Measurements from ENCODE around the gene CASD1. TPM values are rescaled to one million over a fixed set of nuclear protein-coding genes. Genes with fewer than 3 reads are reported as not detected.

The CASD1 gene
- total RNA-seq, 2 donors from 2014 or later: 20.1 to 20.2 TPM

DNA sequence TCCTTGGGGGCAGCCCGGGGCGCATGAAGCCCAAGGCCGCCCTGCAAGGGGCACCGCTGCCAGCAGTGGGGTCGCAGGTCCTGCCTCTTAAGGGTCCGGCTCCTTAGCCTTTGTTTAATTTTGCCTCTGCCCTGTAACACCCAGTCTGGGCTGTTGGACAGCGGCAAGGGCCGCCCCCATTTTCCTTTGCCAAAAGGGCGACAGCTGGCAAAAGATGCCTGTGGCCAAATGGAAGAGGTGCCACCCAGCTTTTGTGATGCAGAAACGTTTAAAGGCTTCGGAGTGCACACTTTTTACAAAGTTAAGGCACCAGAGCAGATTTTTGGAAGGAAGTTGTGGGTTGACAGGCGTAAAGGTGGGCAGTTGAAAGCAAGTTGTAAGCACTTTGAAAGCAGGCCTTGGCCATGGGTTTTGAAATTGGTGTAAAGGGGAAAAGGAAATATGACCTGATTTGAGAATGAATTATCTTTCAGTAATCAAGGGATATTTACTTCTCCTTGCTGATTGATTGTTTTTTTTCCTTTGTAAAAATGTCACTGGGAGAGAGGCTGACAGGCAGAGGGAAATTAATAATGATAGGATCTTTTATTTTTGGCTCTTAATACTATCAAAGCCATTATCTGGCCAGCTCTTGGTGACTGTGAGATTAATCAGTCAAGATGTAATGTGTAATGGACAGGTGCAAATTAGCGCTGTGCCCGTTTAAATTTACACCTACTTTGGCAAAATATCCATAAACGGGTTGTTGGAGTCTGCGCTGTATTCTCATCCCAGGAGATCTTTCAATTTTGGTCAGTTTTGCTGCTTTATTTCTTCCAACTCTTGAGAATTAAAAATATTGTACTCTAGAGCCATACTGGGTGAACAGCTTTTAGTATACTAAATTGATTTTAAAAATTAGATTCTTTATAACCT is 1.2 kb downstream of the CASD1 start:
- DNase-seq (peak; percentile 35), ATAC-seq (peak; percentile 60 to 63)
- intact Hi-C loops (cut with DNase I): loop anchor here in 1 of 2 donors (5.0 kb wide), 1 partner anchor 59 kb away; no protein-coding TSS in a partner anchor

DNA sequence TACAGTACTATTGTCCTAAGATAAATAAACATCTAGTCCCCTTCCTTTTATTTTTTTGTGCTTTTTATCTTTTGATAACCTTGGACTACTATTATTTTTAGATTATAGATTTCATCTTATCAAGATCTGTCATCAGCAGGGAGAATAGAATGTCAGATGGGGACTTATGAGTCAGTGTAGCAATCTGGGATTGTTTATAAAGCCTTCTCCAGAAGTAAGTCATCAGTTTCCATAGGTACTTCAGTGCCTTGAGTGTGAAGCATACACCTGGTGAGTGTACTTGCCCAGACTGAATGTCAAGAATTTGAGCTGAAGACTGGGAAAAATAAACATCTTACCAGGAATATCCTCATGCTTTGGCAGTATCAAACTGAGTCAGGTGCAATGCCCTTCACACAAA is 2.1 kb downstream of the CASD1 start:
- intact Hi-C loops (cut with DNase I): loop anchor here in 1 of 2 donors (5.0 kb wide), 1 partner anchor 59 kb away; no protein-coding TSS in a partner anchor
- DNase-seq (no peak), ATAC-seq (no peak)

DNA sequence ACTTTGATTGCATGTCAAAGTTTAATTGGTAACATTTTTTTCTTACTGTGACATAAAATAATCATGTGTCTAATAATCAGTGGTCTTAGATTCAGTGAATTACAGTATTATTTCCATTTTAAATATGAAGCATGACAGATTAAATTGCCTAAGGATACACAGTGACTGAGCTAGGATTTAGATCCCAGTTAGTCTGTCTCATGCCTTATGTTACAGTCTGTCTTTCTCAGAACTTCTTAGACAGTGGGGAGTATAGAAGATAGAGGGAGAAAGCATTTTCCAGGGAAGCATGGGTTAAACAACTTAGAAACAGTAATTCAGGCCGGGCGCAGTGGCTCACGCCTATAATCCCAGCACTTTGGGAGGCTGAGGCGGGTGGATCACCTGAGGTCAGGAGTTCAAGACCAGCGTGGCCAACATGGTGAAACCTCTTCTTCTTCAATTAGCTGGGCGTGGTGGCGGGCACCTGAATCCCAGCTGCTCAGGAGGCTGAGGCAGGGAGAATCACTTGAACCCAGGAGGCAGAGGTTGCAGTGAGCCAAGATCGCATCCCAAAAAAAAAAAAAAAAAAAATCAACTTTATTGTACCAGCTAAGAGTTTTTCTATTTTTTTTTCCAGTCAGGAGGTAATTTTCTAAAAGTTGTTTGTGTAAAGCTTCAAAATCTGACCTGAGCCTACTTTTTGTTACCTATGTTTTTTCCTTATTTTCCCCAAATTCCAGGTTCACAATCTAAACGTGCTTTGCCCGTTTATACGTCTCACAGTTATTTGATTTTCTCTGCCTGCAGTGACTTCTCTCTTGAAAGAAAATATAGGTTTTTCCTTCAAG is 3.3 kb downstream of the CASD1 start:
- intact Hi-C loops (cut with DNase I): loop anchor here in 1 of 2 donors (5.0 kb wide), 1 partner anchor 61 kb away; no protein-coding TSS in a partner anchor
- DNase-seq (no peak), ATAC-seq (no peak)

DNA sequence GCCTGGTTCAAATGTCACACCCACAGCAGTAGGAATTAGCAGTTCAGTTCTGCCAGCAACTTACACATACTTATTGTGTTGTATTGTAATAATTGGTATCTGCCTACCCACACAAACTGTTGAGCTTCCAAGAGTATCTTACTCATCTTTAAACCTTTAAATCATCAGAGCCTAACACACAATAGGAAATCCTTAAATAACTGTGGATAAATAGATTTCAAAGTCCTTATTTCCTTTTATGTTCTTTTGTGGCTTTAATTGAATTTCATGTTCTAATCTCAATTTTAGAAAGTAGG is 3.9 kb downstream of the CASD1 start:
- DNase-seq: no peak
- intact Hi-C loops (cut with DNase I): loop anchor here in 1 of 2 donors (5.0 kb wide), 1 partner anchor 61 kb away; no protein-coding TSS in a partner anchor
- ATAC-seq: no peak

DNA sequence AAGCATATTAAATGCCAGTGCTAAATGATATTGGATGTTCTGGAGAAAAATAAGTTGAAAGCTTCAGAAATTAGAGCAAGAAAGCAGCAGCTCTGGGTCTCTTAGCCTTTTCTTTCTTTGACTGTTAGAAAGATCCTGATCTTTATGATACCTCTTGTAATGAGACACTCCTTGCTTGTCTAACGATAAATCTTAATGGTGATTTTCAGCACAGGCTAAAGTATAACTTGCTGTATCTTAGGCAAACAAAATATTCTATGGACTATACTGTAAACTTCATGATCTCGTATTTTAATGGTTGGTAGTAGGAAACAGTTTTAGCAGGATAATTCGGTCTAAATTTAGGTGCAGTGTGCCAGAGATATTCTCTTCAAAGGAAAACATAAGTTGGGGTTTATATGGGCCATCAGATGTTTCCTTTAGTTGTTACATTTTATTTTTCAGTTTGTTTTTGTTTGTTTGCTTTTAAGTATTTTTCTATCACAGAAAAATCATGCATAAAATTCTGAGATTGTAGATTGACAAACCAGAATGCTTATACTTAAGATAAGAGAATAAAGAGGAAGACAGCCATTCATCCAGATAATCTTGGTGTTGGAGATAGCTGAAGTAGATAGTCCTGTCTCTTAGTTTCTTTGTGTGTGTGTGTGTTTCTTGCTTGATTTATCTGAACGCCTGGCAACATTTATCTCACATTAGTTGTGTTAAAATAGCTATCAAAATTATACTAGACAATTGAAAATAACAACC is 4.7 kb downstream of the CASD1 start:
- no peak for DNase-seq
- intact Hi-C loops (cut with DNase I): loop anchor here in 1 of 2 donors (5.0 kb wide), 1 partner anchor 62 kb away; no protein-coding TSS in a partner anchor
- ATAC-seq: no peak

DNA sequence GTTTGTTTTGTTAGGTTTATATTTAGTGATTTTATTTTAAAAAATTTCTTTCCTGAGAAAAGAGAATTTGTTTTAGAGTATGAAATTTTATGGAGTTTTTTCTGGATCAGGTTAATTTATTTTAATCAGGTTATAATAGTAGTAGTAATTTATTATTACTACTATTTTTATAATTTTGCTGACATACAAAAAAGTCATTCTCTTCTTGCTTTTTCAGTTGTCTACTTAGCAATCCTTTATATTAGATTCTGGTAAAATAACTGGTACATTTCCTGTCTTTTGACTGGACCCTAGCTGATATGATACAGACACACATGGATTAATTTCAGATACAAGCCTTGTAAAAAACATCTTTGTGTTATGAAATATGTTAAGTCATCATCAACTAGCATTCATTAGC is 5.3 kb downstream of the CASD1 start:
- DNase-seq: no peak
- ATAC-seq: no peak
- intact Hi-C loops (cut with DNase I): loop anchor here in 1 of 2 donors (5.0 kb wide), 1 partner anchor 63 kb away; no protein-coding TSS in a partner anchor

DNA sequence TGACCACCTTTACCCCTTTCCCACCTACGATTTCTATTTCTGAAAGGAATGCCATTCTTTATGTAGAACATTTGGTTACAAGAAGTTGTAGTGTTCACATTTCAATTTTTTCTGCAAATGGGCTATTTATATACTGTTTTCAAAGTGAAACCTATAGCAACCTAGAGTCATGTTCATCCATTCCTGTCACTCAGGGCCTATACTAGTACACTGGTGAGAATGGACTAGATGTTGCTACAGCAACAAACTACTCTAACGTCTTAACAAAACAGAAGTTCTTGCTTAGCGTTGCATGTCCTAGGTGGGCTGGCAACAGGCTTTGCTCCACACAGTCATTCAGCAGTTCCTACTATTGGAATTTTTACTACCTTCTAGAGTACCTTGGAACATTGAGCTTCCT is 16.3 kb downstream of the CASD1 start:
- ATAC-seq: no peak
- intact Hi-C loops (cut with DNase I): no loop called here
- DNase-seq: no peak

DNA sequence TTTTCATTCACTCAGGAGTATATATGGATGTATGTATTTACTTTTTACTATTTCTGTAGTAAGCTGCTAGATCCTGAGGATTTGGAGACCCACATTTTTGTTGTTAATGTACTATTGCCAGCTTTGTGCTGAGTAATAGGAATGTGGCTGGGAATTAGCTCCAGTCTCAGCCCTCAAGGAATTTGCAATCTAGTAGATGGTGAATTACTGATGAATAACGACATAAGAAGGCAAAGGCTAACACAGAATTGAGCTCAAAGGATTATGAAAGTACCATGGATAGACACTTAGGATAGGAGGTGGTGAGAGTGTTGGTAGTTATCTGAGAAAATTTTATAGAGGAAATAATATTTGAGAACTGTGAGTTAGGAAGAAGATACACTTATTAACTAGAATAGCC is 19.9 kb downstream of the CASD1 start:
- intact Hi-C loops (cut with DNase I): no loop called here
- DNase-seq (no peak), ATAC-seq (no peak)

DNA sequence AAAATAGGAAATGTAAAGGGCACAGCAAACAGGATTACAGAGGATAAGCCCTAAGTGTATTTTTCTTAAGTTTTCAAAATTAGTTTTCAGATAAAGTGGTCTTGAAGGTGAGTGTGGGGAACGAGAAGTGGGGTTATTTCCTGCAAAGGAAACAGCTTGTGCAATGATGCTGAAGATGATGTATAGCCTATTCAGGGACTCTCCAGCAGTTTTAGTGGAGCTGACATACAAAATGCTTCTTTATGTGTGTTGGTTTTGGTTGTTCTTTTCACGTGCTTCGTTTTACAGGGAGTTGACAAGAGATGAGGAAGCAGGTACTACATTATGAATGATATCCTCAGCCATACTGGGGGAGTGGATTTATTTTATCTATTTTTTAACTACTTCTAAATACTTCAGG is 20.5 kb downstream of the CASD1 start:
- intact Hi-C loops (cut with DNase I): no loop called here
- ATAC-seq (no peak), DNase-seq (no peak)

DNA sequence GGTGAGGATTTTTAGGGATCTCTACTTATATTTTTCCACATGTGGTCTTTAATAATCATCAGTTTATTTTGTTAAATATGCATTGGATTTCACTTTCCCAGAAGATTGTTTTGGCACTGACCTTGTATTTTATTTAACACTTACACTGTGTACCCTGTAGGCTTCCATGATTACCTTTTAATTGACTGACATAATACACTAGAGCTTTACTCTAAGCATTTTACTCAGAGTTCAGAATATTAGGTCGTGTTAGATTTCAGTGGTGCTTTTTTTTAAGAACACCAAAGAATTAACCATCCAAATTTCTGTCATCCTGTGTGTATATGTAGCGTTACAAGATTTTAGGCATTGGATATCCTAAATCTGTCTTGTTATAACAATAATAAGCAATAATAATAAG is 23.1 kb downstream of the CASD1 start:
- DNase-seq (no peak), ATAC-seq (no peak)
- intact Hi-C loops (cut with DNase I): no loop called here

DNA sequence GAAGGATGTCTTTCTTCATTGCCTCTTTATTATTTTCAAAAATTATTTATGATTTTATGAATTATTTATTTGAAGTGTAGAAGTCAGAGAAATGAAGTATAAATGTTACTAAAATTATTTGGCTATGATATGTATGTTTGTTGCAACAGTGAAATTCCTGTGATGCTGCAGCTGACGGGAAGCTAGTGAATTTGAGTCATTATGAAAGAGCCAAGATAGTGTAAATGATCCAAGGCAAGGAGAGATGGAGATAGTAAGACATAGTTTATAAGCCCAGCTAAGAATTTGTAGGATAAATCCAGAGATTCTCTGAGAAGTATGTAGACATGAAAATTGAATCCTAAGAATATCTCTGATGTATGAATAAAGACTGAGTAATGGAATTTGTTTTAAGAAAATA is 30.8 kb downstream of the CASD1 start:
- no peak for DNase-seq
- intact Hi-C loops (cut with DNase I): no loop called here
- ATAC-seq: no peak

DNA sequence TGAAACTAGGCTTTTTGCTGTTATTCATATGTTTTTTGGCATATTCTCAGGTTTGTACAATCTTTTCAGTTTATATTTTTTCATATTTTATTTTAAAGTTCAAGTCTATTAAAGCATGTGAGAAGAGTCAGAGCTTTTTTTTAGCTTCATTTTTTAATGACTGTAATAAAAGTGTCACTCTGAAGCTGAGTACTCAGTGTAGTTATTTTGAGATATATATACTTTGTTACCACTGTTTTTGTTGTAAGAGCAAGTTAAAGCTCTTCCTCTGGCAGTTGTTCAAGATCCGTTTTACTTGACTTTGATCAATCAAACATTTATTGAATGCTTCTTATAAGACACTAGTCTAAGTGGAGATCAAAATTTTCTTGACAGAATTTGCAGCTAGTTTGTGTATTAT is 37.5 kb downstream of the CASD1 start:
- ATAC-seq: no peak
- no peak for DNase-seq
- intact Hi-C loops (cut with DNase I): no loop called here

DNA sequence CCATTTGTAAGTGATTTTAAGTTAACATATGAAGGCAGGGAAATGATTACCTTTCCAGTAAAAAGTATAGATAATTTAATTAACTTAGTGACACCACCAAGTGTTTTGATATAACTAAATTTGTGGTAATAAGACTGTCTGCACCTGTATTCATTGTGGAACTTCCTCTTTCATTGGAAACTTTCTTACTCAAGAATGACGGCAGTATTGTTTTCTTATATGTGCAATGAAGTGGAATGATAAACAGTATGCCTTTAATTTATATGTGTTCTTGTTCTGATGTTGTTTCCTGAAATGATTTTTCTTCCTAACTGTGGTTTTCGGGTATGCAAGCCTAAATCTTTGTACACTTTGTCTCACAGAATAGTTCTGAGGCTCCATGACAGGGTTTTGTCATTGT is 46.4 kb downstream of the CASD1 start:
- no peak for ATAC-seq
- no peak for DNase-seq
- intact Hi-C loops (cut with DNase I): no loop called here

DNA sequence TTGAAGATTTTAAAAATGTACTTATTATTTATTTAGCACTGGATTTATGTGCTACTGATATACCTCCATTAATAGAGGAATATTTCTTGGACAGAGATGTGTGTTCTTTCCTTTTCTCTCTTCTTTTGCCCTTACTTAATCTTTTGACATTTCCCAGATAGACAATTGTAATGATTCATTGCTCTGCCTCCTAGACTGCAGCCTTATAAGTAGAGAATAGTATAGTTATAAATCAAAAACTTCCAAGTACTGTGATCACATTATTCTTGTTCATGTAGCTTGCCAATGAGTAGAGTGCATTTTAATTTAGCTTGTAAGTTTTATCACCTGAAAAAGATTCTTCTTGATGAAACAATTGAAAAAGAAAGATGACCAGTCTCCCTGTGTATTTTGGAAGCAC is 47.6 kb downstream of the CASD1 start:
- intact Hi-C loops (cut with DNase I): no loop called here
- DNase-seq: no peak
- no peak for ATAC-seq

DNA sequence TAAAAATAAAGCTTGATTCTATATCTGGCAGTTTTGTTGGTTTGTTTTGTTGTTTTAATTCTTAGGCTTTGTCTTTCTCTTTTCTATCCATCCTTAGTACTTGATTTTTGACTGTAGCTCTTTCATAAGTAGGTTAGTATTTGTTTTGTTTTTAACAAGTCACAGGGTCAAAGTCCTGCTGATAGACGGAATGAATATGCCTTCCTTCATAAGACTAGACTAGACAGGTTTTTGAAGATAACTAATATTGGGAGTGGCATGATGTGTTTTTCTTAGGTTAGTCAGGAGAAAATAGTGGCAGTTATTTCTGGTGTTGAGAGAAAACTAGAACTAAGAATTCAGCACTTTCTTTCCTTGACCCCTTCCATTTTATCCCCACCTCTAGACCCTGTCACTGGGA is 50.4 kb downstream of the CASD1 start:
- ATAC-seq (no peak), DNase-seq (no peak)
- intact Hi-C loops (cut with DNase I): no loop called here

DNA sequence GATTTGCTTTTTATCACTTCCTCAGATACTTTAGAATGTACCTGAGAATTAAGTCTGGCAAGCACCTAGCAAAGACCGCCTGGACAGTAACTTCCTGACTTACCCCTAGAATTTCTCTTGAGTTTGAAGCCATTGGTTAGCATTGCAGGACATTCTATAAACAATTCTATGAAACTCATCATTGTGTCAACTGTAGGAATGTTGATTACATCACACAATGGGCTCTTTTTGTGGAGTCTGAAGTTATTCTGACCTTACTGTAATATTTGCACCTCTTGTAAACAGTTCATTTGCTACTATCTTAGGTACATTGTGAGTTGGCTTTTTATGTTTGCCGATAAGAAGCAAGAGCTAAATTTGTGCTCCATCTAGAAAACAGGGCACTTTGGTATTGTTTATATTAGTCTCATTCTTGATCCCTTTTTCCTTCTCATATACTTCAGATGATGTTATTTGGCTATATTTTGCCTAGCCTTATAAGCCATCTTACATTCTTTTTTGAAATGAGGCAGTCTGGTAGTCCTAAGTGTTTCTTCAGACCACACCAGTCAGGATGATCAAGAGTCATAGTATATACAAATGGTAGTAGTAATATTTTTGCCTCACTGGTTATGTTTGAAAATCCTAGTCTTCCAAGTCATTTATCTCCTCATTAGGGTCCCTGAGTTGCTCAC is 52.4 kb downstream of the CASD1 start:
- intact Hi-C loops (cut with DNase I): no loop called here
- no peak for DNase-seq
- no peak for ATAC-seq

DNA sequence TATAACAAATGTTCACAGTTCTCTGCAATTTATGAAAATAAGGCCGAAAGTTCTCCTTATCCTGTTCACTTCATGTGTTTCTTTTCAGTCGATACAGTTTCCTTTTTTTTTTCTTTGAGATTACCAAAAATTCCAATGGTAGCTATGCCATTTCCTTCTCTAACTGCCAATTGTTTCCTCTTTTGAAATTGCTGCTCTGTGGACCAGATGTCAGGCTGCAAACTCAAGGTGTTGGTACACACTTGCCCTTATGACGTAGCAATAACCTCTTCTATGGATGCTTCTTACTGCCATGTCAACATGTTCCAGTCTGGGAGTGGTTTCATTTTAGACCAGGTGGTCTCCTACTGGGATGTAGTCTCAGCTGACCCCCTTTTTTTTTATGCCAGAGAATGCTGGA is 52.9 kb downstream of the CASD1 start:
- DNase-seq (no peak), ATAC-seq (no peak)
- intact Hi-C loops (cut with DNase I): no loop called here

DNA sequence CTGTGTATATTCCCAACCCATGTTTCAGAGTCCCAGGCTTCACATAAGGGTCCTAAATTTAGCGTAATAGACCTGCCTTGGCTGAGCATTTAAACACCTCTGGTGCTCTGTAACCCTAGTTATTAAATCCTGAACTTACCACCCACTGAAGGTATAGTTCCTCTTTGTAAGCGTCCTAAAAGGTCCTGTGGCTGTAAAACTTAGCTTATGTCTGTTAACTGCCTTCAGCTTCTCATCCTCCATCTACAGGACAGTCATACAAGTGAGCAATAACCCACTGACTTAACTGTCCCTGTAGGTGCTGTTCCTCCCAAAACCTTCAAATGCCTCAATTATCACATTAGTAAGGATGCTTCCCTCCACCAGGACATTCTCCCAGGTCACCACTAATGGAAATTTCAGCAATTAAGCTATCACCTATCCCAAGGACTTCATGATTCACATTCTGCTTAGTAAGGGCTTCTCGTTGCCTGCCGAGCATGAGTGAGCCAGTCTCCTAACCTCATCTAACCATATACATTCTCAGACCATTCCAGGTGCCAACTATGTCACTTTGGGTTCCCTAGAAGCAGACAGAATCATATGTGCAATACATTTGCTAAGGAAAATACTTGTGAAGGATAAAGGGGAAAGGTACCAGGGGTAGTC is 55.8 kb downstream of the CASD1 start:
- ATAC-seq: no peak
- DNase-seq: no peak
- intact Hi-C loops (cut with DNase I): no loop called here

DNA sequence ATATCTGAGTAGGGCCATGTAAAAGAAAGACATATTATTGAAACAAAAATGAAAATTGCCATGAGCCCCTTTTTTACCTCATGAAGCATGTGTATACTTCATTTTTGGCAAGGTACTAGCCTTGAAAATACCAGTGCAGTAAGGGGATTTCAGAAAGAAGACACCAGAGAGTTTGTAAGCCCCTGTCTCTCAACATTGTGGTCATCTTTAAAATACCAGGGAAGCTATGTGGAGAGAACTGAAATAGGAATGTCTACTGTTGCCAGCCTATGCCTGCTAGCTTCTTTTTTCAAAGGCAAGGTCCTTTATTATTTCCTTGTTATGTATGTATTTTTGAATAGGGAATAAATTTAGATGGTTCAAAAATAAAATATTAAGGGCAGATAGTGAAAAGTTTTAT is 57.8 kb downstream of the CASD1 start:
- no peak for DNase-seq
- intact Hi-C loops (cut with DNase I): no loop called here
- no peak for ATAC-seq
